ENCODE data around the gene BEST1.

GRCh38 chr11:61946894-61947293, 3.3 kb upstream of the BEST1 start:
- TF ChIP-seq, protein P1, sequence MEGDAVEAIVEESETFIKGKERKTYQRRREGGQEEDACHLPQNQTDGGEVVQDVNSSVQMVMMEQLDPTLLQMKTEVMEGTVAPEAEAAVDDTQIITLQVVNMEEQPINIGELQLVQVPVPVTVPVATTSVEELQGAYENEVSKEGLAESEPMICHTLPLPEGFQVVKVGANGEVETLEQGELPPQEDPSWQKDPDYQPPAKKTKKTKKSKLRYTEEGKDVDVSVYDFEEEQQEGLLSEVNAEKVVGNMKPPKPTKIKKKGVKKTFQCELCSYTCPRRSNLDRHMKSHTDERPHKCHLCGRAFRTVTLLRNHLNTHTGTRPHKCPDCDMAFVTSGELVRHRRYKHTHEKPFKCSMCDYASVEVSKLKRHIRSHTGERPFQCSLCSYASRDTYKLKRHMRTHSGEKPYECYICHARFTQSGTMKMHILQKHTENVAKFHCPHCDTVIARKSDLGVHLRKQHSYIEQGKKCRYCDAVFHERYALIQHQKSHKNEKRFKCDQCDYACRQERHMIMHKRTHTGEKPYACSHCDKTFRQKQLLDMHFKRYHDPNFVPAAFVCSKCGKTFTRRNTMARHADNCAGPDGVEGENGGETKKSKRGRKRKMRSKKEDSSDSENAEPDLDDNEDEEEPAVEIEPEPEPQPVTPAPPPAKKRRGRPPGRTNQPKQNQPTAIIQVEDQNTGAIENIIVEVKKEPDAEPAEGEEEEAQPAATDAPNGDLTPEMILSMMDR (IDR thresholded peaks at IDR 0.05): no peak
- no peak for TF ChIP-seq POLR2A (IDR thresholded peaks at IDR 0.05)
